ENCODE results near the gene SEPTIN5. TPM values are rescaled to one million over a fixed set of nuclear protein-coding genes. Genes with fewer than 3 reads are reported as not detected.

The SEPTIN5 gene
- total and polyA plus RNA-seq, 9 of the 15 experiments (the other 6 are each of a cell fraction or from before 2014, with no cell fraction given): 0.03 to 195 (median 119) TPM

GRCh38 chr22:19742160-19743066 lies 28.1 kb downstream of the SEPTIN5 start (continued):
- TF ChIP-seq ZNF699 (CRISPR knock-in tag; IDR thresholded peaks at IDR 0.05; ENCODE audit: insufficient replicate concordance): peak; percentile 55

DNA sequence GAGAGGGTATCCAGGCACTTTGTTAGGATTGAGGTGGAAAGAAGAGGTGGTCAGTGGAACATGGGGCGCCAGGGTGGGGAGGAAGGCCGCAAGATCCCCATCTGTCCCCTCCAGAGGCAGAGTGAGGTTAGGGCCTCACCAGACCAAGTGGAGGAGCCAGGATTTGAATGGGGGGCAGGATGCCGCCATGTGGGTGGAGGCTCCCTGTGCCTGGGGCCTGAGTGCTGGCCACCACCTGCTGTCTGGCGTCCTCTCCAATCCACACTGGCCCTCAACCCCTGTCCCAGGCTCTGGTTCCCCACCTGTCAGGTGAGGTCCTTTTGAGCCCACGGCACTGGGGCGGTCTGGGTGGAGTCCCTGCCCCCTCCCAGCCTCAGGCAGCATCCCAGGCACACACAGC lies 28.8 kb downstream of the SEPTIN5 start:
- Histone ChIP-seq H4K20me1 (replicated peaks; ENCODE audit: control insufficient read depth, insufficient read depth, low read length) (peaks cover 34% of the 10 kb centered on the region), H3K36me3 (ENCODE audit: control insufficient read depth, insufficient read depth, low read length) (no peaks in the 10 kb centered on the region), H3K4me1 (replicated peaks in 1 of 2; ENCODE audit: control insufficient read depth in 2 of 2, insufficient read depth in 2 of 2, low read length in 2 of 2) (peaks cover 0 to 77% of the 10 kb centered on the region in 2 experiments; a peak in 2 of 5 replicates), H3K9me1 (ENCODE audit: control insufficient read depth, insufficient read depth, low read length) (no peaks in the 10 kb centered on the region), H3K4me2 (ENCODE audit: insufficient read depth, low read length) (no peak overlapping the region), H3K9ac (ENCODE audit: insufficient read depth in 1 of 2, low read depth in 2 of 2, low read length in 2 of 2) (peak overlapping the region in 1 of 2 experiments; percentile 61; a peak in 2 of 4 replicates), H2AFZ (ENCODE audit: low read depth, low read length) (no peak overlapping the region), H3K79me2 (ENCODE audit: control insufficient read depth, insufficient read depth, low read length) (no peaks in the 10 kb centered on the region), H3K9me3 (replicated peaks; ENCODE audit: control insufficient read depth, insufficient read depth, low read depth, low read length) (no peaks in the 10 kb centered on the region), H3K27ac (ENCODE audit: extremely low read depth, low read depth, low read length) (no peak overlapping the region), H3K4me3 (no peak overlapping the region), H3K27me3 (ENCODE audit: control insufficient read depth in 2 of 2, insufficient read depth in 2 of 2, low read length in 2 of 2) (peaks cover 2 to 60% of the 10 kb centered on the region in 2 experiments; a peak in 3 of 5 replicates)
- in situ Hi-C loops (cut with MboI) (no loop called here), intact Hi-C loops (cut with micrococcal nuclease) (no loop called here)
- no peak for FAIRE-seq
- no peak for ATAC-seq
- ChIA-PET POLR2A (interaction anchor here (0.6 to 3.8 kb wide), 12 partner anchors 8 to 523 kb away, joined by 3 to 30 read pairs (median 4); partner anchors contain the start of gene GP1BB), CTCF (ENCODE audit: low intra/inter-chr PET ratio) (no interaction called here)
- BruUV-seq (replicated peaks): no TSS peak
- WGBS (ENCODE audit: insufficient coverage, low coverage, missing lambda C conversion rate): 20% methylated on average over 6 of the region's 6 CpGs
- DNase-seq (ENCODE audit: extremely low read depth in 1 of 4, low spot score in 3 of 4): peak in 1 of 4 experiments; percentile 59
- TF ChIP-seq ZBTB7A (IDR thresholded peaks at IDR 0.05; ENCODE audit: borderline replicate concordance, control insufficient read depth, low read depth, low read length) (peak; percentile 14; the same call in 1 of the 2 replicates), KLF1 (tag; IDR thresholded peaks at IDR 0.05) (0 out of 2 replicates have a peak, but pooled peaks have one; percentile 17), ATF1 (CRISPR knock-in tag; IDR thresholded peaks at IDR 0.05) (peak; percentile 24; the same call in 1 of the 2 replicates), ATF1 (tag; IDR thresholded peaks at IDR 0.05) (no peak), RB1 (IDR thresholded peaks at IDR 0.05; ENCODE audit: low read depth) (0 out of 2 replicates have a peak, but pooled peaks have one; percentile 21), ZBTB40 (IDR thresholded peaks at IDR 0.05) (no peak), ZBTB40 (CRISPR knock-in tag; IDR thresholded peaks at IDR 0.05) (0 out of 2 replicates have a peak, but pooled peaks have one; percentile 28), PCBP2 (IDR thresholded peaks at IDR 0.05; ENCODE audit: low read depth, low read length, poor library complexity, severe bottlenecking) (no peak)
